Ovary (tissue), 9 donors: ENCODE data around the gene CA14. TPM values are rescaled to one million over a fixed set of nuclear protein-coding genes. Genes with fewer than 3 reads are reported as not detected.
"Not testable (repeated sequence)": the region's sequence is repeated elsewhere in the genome, so short reads cannot be mapped to it uniquely, and the experiment has no call there.

Experiments
- DNase-seq, 5 donors: peaks; one replicate each; pipeline ENCODE4 v3.0.0-alpha.2; 2019 to 2020
- H3K27ac ChIP-seq, 2 donors: fragments of 200-600 bp; one replicate each; pipeline versions ENCODE4 v1.5.1 to v1.8.0; 2019 to 2022
- H3K27me3 ChIP-seq: fragments of 200-600 bp; one replicate; pipeline ENCODE4 v1.8.0; 2022
- H3K36me3 ChIP-seq: fragments of 200-600 bp; sonication (generic); one replicate; pipeline ENCODE4 v1.5.1; 2019
- H3K4me1 ChIP-seq: one replicate; pipeline ENCODE4 v1.8.1; 2013; ENCODE audit warnings: mild to moderate bottlenecking, moderate library complexity; ENCODE audit not compliant: insufficient read depth
- H3K4me3 ChIP-seq: fragments of 200-600 bp; sonication (generic); one replicate; pipeline ENCODE4 v1.5.1; 2017
- H3K9me3 ChIP-seq, 2 donors: fragments of 200-600 bp in 1 of 2; sonication (generic) in 1 of 2; one replicate each; pipeline versions ENCODE4 v1.5.1 to v1.8.1; 2013 to 2019; ENCODE audit warnings: mild to moderate bottlenecking in 1 of 2, moderate library complexity in 1 of 2
- CTCF ChIP-seq, 3 donors: fragments of 450-650 bp in 2 of 3; fragments of 200-600 bp in 1 of 3; IDR thresholded peaks; one replicate each; pipeline versions ENCODE4 v1.5.1 to v1.8.0; 2016 to 2022; ENCODE audit warnings: antibody characterized with exemption in 3 of 3, mild to moderate bottlenecking in 1 of 3
- EP300 ChIP-seq: sonication (generic); formaldehyde crosslinking; IDR thresholded peaks from one replicate; pipeline ENCODE4 v1.6.1; 2017; ENCODE audit warnings: antibody characterized with exemption
- POLR2A ChIP-seq: fragments of 450-650 bp; IDR thresholded peaks from one replicate; pipeline ENCODE4 v1.6.1; 2017; ENCODE audit warnings: antibody characterized with exemption, mild to moderate bottlenecking, moderate library complexity
- WGBS, 3 donors: extraction: QIAGEN DNeasy Blood & Tissue Kit in 1 of 3; methylation state at CpG; one replicate each; pipeline versions ENCODE4 v1.1.5 to v1.1.7; 2013 to 2017; 5-methylcytosine and 5-hydroxymethylcytosine counted together
- intact Hi-C, 4 donors: fragments of 100-400 bp; cut with DNase I; formaldehyde crosslinking; loops; one replicate each; pipeline versions ENCODE4 v1.11.0 to v1.15.1; 2022 to 2023
- polyA plus RNA-seq, 2 donors: library from polyadenylated mRNA; stranded (reverse); fragments of 200-250 nt in 1 of 2; fragments of 350-450 nt in 1 of 2; fragmentation: Illumina TruSeq in 1 of 2; extraction: RNeasy Lipid Tissue Mini Kit (QIAGEN cat#74804) in 1 of 2; gene quantifications; one replicate each; pipeline ENCODE4 v1.2.3, GENCODE V29; 2013 to 2014
- total RNA-seq, 7 donors: library from RNA; depleted of rRNA in 2 of 7; stranded (reverse); fragments of >200 nt in 2 of 7; fragmentation: NEBNext Ultra II Directional in 3 of 7; extraction: Animal tissue kit (Norgen Biotek cat#: 25700) in 3 of 7; gene quantifications; one replicate each; pipeline versions ENCODE4 v1.1.0 to v1.2.4, GENCODE V29; 2016 to 2023
- donor health status: DM: no; HTN: no; CAD: no; lungs with moderate emphysema.
- donor health status: DM: no; HTN: no; CAD: no.
- donor health status: Bipolar disorder and iron deficiency.
- donor health status: DM: yes; HTN: yes; CAD: no.
- donor health status: DM: no; HTN: no; CAD: no.
- donor health status: DM: yes; HTN: yes; CAD: no.

The CA14 gene
- total and polyA plus RNA-seq, 9 donors: 0.23 to 5.7 (median 1.0) TPM; not detected in 1

- Histone ChIP-seq H3K27me3 (no peaks in the 10 kb centered on the region), H3K27ac (peak overlapping the region; percentile 17 to 77), H3K9me3 (no peaks in the 10 kb centered on the region), H3K36me3 (no peaks in the 10 kb centered on the region), H3K4me1 (peaks cover 3% of the 10 kb centered on the region), H3K4me3 (peak overlapping the region; percentile 50)
- peak; percentile 92 to 96 (median 95) for DNase-seq
- TF ChIP-seq POLR2A (peak; percentile 43), EP300 (no peak), CTCF (IDR thresholded peaks at IDR 0.05) (peak in 1 of 3 donors; percentile 35)
- intact Hi-C loops: no loop called here
- 14 to 17% (median 15%) methylated on average over 38 of the region's 38 CpGs for WGBS, 3 donors
These were observed 44.1 kb upstream of the CA14 start for GRCh38 chr1:150213170-150214098.

- peak overlapping the region; percentile 17 to 77 for H3K27ac ChIP-seq
- intact Hi-C loops: not testable (repeated sequence)
These were observed 43.3 kb upstream of the CA14 start for GRCh38 chr1:150214099-150214756.

GRCh38 chr1:150215855-150216254 lies 41.7 kb upstream of the CA14 start:
- H3K27me3 ChIP-seq, H3K4me1 ChIP-seq, intact Hi-C loops, H3K9me3 ChIP-seq, H3K36me3 ChIP-seq, H3K27ac ChIP-seq, DNase-seq, H3K4me3 ChIP-seq: not testable (repeated sequence)
- 90 to 92% (median 91%) methylated on average over 6 of the region's 6 CpGs for WGBS, 3 donors

More at GRCh38 chr1:150214099-150214756, 43.3 kb upstream of the CA14 start:
- H3K4me1 ChIP-seq, H3K36me3 ChIP-seq, H3K27me3 ChIP-seq, H3K9me3 ChIP-seq, DNase-seq: not testable (repeated sequence)
- peak overlapping the region; percentile 50 for H3K4me3 ChIP-seq
- 64 to 77% (median 69%) methylated on average over 17 to 18 of the region's 18 CpGs for WGBS, 3 donors

GRCh38 chr1:150221552-150221951 lies 36.0 kb upstream of the CA14 start:
- intact Hi-C loops: no loop called here
- Histone ChIP-seq H3K27me3 (no peaks in the 10 kb centered on the region), H3K27ac (no peak overlapping the region), H3K9me3 (no peaks in the 10 kb centered on the region), H3K36me3 (no peaks in the 10 kb centered on the region), H3K4me3 (no peak overlapping the region), H3K4me1 (no peaks in the 10 kb centered on the region)
- TF ChIP-seq CTCF (IDR thresholded peaks at IDR 0.05) (no peak), EP300 (no peak), POLR2A (no peak)
- WGBS, 3 donors: 81 to 89% (median 83%) methylated on average over 2 of the region's 2 CpGs
- no peak for DNase-seq

GRCh38 chr1:150224983-150225382 lies 32.6 kb upstream of the CA14 start:
- 90 to 95% (median 93%) methylated on average over 1 of the region's 1 CpG for WGBS, 3 donors
- H3K4me1 ChIP-seq: no peaks in the 10 kb centered on the region
- intact Hi-C loops: no loop called here
- no peaks in the 10 kb centered on the region for H3K36me3 ChIP-seq
- no peak overlapping the region for H3K4me3 ChIP-seq
- no peaks in the 10 kb centered on the region for H3K9me3 ChIP-seq
- TF ChIP-seq CTCF (IDR thresholded peaks at IDR 0.05) (no peak), POLR2A (no peak), EP300 (no peak)
- DNase-seq: no peak
- H3K27ac ChIP-seq: no peak overlapping the region
- no peaks in the 10 kb centered on the region for H3K27me3 ChIP-seq
